ENCODE measurements around the gene TOP2A. TPM values are rescaled to one million over a fixed set of nuclear protein-coding genes. Genes with fewer than 3 reads are reported as not detected.

Gene TOP2A
- total RNA-seq, 1 experiment from 2014 or later = 141 TPM

DNA sequence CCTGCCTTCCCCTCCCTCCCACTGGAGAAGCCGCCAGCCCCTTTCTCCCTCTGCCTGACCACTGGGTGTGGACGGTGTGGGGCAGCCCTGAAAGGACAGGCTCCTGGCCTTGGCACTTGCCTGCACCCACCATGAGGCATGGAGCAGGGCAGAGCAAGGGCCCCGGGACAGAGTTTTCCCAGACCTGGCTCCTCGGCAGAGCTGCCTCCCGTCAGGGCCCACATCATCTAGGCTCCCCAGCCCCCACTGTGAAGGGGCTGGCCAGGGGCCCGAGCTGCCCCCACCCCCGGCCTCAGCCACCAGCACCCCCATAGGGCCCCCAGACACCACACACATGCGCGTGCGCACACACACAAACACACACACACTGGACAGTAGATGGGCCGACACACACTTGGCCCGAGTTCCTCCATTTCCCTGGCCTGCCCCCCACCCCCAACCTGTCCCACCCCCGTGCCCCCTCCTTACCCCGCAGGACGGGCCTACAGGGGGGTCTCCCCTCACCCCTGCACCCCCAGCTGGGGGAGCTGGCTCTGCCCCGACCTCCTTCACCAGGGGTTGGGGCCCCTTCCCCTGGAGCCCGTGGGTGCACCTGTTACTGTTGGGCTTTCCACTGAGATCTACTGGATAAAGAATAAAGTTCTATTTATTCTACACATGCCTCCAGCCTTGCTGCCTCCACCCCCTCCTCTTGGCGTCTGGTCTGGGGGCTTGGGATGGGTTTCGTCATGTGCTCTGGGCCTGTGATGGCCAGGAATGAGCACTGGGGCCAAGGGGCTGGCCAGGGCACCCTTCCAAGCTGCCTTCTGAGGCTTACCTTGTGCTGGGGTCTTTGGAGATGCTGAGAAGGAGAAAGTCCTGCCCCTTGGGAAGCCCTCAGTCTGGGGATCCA, 60.5 kb downstream of the TOP2A start:
- H3K27me3 ChIP-seq (ENCODE audit: insufficient read depth, low read length) = no peaks in the 10 kb centered on the region
- no peaks in the 10 kb centered on the region for H3K9me3 ChIP-seq (ENCODE audit: control insufficient read depth in 1 of 2, insufficient read depth in 1 of 2, low read depth in 1 of 2, low read length in 2 of 2)
- no peaks in the 10 kb centered on the region for H3K79me2 ChIP-seq (ENCODE audit: insufficient read depth, low read length)
- peak overlapping the region; percentile 10; the same call in 1 of the 2 replicates for H3K27ac ChIP-seq (ENCODE audit: low read depth, low read length)
- H3K4me2 ChIP-seq (ENCODE audit: low read length) = no peak overlapping the region
- ChIA-PET CTCF (interaction anchor here (1.0 to 3.4 kb wide), 5 partner anchors 55 to 203 kb away, joined by 4 to 23 read pairs (median 9); no protein-coding TSS in a partner anchor), POLR2A (no interaction called here), RAD21 (ENCODE audit: low non-redundant PET in 1 of 2, low total read pairs in 2 of 2, uncharacterized antibody in 2 of 2, unreplicated experiment in 2 of 2) (interaction anchor here in 1 of 2 experiments (1.2 kb wide), 1 partner anchor 176 kb away, joined by 3 read pairs; no protein-coding TSS in a partner anchor)
- BruUV-seq (replicated peaks) = no TSS peak
- no peak for ATAC-seq
- H3K9ac ChIP-seq (ENCODE audit: low read length) = no peak overlapping the region
- peaks cover 7 to 12% of the 10 kb centered on the region in 2 experiments; a peak in 2 of 4 replicates for H3K36me3 ChIP-seq (ENCODE audit: control insufficient read depth in 1 of 2, insufficient read depth in 2 of 2, low read length in 2 of 2)
- H4K20me1 ChIP-seq (ENCODE audit: insufficient read depth) = no peaks in the 10 kb centered on the region
- H3K9me2 ChIP-seq (ENCODE audit: insufficient read depth) = no peaks in the 10 kb centered on the region
- peaks cover 4 to 12% of the 10 kb centered on the region in 2 experiments; a peak in 3 of 4 replicates for H3K4me1 ChIP-seq (ENCODE audit: control insufficient read depth in 1 of 2, insufficient read depth in 2 of 2, low read length in 2 of 2)
- H3K4me3 ChIP-seq (replicated peaks in 1 of 2; ENCODE audit: low read depth in 1 of 2, low read length in 2 of 2) = no peak overlapping the region
- no peak overlapping the region for H2AFZ ChIP-seq (ENCODE audit: low read depth, low read length, poor library complexity, severe bottlenecking)
- DNase-seq (ENCODE audit: low read depth, low spot score) = no peak
- intact Hi-C loops (cut with micrococcal nuclease) = loop anchor here (5.0 kb wide), 2 partner anchors 260 to 345 kb away; no protein-coding TSS in a partner anchor
- no peak for TF ChIP-seq SRF (IDR thresholded peaks at IDR 0.05; ENCODE audit: low read depth)
- TF ChIP-seq EZH2 (IDR thresholded peaks at IDR 0.05) = no peak
- TF ChIP-seq, protein P1, sequence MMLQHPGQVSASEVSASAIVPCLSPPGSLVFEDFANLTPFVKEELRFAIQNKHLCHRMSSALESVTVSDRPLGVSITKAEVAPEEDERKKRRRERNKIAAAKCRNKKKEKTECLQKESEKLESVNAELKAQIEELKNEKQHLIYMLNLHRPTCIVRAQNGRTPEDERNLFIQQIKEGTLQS (IDR thresholded peaks at IDR 0.05) = no peak
- no peak for TF ChIP-seq SP1 (IDR thresholded peaks at IDR 0.05; ENCODE audit: low read depth)
- TF ChIP-seq, protein P2, sequence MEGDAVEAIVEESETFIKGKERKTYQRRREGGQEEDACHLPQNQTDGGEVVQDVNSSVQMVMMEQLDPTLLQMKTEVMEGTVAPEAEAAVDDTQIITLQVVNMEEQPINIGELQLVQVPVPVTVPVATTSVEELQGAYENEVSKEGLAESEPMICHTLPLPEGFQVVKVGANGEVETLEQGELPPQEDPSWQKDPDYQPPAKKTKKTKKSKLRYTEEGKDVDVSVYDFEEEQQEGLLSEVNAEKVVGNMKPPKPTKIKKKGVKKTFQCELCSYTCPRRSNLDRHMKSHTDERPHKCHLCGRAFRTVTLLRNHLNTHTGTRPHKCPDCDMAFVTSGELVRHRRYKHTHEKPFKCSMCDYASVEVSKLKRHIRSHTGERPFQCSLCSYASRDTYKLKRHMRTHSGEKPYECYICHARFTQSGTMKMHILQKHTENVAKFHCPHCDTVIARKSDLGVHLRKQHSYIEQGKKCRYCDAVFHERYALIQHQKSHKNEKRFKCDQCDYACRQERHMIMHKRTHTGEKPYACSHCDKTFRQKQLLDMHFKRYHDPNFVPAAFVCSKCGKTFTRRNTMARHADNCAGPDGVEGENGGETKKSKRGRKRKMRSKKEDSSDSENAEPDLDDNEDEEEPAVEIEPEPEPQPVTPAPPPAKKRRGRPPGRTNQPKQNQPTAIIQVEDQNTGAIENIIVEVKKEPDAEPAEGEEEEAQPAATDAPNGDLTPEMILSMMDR (IDR thresholded peaks at IDR 0.05 in 2 of 3, conservative IDR thresholded peaks at IDR 0.05 in 1 of 3; ENCODE audit: borderline replicate concordance in 1 of 3, insufficient read depth in 1 of 3, low read depth in 2 of 3, low read length in 2 of 3) = no peak
- no peak for TF ChIP-seq YY1 (IDR thresholded peaks at IDR 0.05; ENCODE audit: extremely low read depth, insufficient replicate concordance, low read depth, low read length)
- TF ChIP-seq, protein P3, sequence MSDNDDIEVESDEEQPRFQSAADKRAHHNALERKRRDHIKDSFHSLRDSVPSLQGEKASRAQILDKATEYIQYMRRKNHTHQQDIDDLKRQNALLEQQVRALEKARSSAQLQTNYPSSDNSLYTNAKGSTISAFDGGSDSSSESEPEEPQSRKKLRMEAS (IDR thresholded peaks at IDR 0.05) = no peak
- TF ChIP-seq, protein P4, sequence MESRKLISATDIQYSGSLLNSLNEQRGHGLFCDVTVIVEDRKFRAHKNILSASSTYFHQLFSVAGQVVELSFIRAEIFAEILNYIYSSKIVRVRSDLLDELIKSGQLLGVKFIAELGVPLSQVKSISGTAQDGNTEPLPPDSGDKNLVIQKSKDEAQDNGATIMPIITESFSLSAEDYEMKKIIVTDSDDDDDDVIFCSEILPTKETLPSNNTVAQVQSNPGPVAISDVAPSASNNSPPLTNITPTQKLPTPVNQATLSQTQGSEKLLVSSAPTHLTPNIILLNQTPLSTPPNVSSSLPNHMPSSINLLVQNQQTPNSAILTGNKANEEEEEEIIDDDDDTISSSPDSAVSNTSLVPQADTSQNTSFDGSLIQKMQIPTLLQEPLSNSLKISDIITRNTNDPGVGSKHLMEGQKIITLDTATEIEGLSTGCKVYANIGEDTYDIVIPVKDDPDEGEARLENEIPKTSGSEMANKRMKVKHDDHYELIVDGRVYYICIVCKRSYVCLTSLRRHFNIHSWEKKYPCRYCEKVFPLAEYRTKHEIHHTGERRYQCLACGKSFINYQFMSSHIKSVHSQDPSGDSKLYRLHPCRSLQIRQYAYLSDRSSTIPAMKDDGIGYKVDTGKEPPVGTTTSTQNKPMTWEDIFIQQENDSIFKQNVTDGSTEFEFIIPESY (IDR thresholded peaks at IDR 0.05; ENCODE audit: extremely low read depth, insufficient replicate concordance, low read length) = no peak
- TF ChIP-seq RAD21 (IDR thresholded peaks at IDR 0.05; ENCODE audit: low read depth) = no peak
- TF ChIP-seq JUND (IDR thresholded peaks at IDR 0.05) = no peak
- no peak for TF ChIP-seq EGR1 (IDR thresholded peaks at IDR 0.05; ENCODE audit: low read depth)
- no peak for TF ChIP-seq ELF1 (IDR thresholded peaks at IDR 0.05; ENCODE audit: borderline replicate concordance, low read depth)
- TF ChIP-seq, protein P5, sequence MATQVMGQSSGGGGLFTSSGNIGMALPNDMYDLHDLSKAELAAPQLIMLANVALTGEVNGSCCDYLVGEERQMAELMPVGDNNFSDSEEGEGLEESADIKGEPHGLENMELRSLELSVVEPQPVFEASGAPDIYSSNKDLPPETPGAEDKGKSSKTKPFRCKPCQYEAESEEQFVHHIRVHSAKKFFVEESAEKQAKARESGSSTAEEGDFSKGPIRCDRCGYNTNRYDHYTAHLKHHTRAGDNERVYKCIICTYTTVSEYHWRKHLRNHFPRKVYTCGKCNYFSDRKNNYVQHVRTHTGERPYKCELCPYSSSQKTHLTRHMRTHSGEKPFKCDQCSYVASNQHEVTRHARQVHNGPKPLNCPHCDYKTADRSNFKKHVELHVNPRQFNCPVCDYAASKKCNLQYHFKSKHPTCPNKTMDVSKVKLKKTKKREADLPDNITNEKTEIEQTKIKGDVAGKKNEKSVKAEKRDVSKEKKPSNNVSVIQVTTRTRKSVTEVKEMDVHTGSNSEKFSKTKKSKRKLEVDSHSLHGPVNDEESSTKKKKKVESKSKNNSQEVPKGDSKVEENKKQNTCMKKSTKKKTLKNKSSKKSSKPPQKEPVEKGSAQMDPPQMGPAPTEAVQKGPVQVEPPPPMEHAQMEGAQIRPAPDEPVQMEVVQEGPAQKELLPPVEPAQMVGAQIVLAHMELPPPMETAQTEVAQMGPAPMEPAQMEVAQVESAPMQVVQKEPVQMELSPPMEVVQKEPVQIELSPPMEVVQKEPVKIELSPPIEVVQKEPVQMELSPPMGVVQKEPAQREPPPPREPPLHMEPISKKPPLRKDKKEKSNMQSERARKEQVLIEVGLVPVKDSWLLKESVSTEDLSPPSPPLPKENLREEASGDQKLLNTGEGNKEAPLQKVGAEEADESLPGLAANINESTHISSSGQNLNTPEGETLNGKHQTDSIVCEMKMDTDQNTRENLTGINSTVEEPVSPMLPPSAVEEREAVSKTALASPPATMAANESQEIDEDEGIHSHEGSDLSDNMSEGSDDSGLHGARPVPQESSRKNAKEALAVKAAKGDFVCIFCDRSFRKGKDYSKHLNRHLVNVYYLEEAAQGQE (IDR thresholded peaks at IDR 0.05; ENCODE audit: low read depth) = no peak
- TF ChIP-seq EZH2phosphoT487 (IDR thresholded peaks at IDR 0.05; ENCODE audit: borderline replicate concordance) = no peak
- TF ChIP-seq ZNF274 (IDR thresholded peaks at IDR 0.05; ENCODE audit: low read depth, low read length) = no peak
- no peak for TF ChIP-seq CEBPB (IDR thresholded peaks at IDR 0.05; ENCODE audit: low read depth)
